Right cardiac atrium (tissue), 5 donors: ENCODE data around the gene NRP1. TPM values are rescaled to one million over a fixed set of nuclear protein-coding genes. Genes with fewer than 3 reads are reported as not detected.

Source experiments
- ATAC-seq, 2 donors: fragments of 200-7000 bp; cut with Tn5 transposase; one replicate each; pipeline versions ENCODE4 v1.8.0 to v1.9.1; 2020; ENCODE audit warnings: moderate library complexity in 2 of 2, mild to moderate bottlenecking in 1 of 2
- DNase-seq, 3 donors: peaks; one replicate each; pipeline ENCODE4 v3.0.0-alpha.2; 2020
- H3K27ac ChIP-seq: one replicate; pipeline ENCODE4 v1.5.1; 2013; ENCODE audit warnings: mild to moderate bottlenecking, low read length, control low read depth, moderate library complexity
- H3K27me3 ChIP-seq: one replicate; pipeline ENCODE4 v1.6.1; 2013; ENCODE audit not compliant: control insufficient read depth, insufficient read depth
- H3K4me1 ChIP-seq: one replicate; pipeline ENCODE4 v1.6.1; 2013; ENCODE audit warnings: low read length; ENCODE audit not compliant: control insufficient read depth, insufficient read depth
- H3K4me3 ChIP-seq: one replicate; pipeline ENCODE4 v1.5.1; 2013; ENCODE audit warnings: low read length, control low read depth
- H3K9me3 ChIP-seq: one replicate; pipeline ENCODE4 v1.6.1; 2013; ENCODE audit warnings: low read length; ENCODE audit not compliant: control insufficient read depth
- WGBS: extraction: QIAGEN DNeasy Blood & Tissue Kit; methylation state at CpG from one replicate; pipeline ENCODE4 v1.1.7; 2013; 5-methylcytosine and 5-hydroxymethylcytosine counted together
- intact Hi-C, 4 donors: fragments of 100-400 bp; cut with DNase I; formaldehyde crosslinking; loops; one replicate each; pipeline versions ENCODE4 v1.11.0 to v1.14.0; 2022 to 2023
- polyA plus RNA-seq: library from polyadenylated mRNA; stranded (reverse); fragments of 200-250 nt; gene quantifications from one replicate; pipeline ENCODE4 v1.2.3, GENCODE V29; 2013
- total RNA-seq, 4 donors: library from RNA; stranded (reverse); fragmentation: NEBNext Ultra II Directional; extraction: Animal tissue kit (Norgen Biotek cat#: 25700); gene quantifications; one replicate each; pipeline ENCODE4 v1.2.1, GENCODE V29; 2021
- donor health status: healthy with polysubstance abuse.
- donor health status: DM: no; HTN: yes; CAD: no.
- donor health status: DM: no; HTN: no; CAD: no.
- donor health status: DM: no; HTN: yes; CAD: no; lungs with severe emphysema.
- donor health status: DM: yes; HTN: yes; CAD: no.

NRP1 gene
- total and polyA plus RNA-seq, 5 donors: 37.7 to 98.8 (median 92.5) TPM

- ATAC-seq (no peak), DNase-seq (no peak)
- WGBS: 71% methylated on average over 8 of the region's 8 CpGs
- intact Hi-C loops: loop anchor here in 2 of 4 donors (5.0 to 10.0 kb wide), 4 partner anchors 69 to 1439 kb away; partner anchors contain the start of gene NRP1 (in 2 of the 2)
- no peak overlapping the region for H3K4me3 ChIP-seq
- no peaks in the 10 kb centered on the region for H3K27me3 ChIP-seq
- no peaks in the 10 kb centered on the region for H3K9me3 ChIP-seq
- peaks cover 9% of the 10 kb centered on the region for H3K4me1 ChIP-seq
- H3K27ac ChIP-seq: peak overlapping the region; percentile 71
Measured at GRCh38 chr10:33195608-33196376, 138.7 kb downstream of the NRP1 start.

DNA sequence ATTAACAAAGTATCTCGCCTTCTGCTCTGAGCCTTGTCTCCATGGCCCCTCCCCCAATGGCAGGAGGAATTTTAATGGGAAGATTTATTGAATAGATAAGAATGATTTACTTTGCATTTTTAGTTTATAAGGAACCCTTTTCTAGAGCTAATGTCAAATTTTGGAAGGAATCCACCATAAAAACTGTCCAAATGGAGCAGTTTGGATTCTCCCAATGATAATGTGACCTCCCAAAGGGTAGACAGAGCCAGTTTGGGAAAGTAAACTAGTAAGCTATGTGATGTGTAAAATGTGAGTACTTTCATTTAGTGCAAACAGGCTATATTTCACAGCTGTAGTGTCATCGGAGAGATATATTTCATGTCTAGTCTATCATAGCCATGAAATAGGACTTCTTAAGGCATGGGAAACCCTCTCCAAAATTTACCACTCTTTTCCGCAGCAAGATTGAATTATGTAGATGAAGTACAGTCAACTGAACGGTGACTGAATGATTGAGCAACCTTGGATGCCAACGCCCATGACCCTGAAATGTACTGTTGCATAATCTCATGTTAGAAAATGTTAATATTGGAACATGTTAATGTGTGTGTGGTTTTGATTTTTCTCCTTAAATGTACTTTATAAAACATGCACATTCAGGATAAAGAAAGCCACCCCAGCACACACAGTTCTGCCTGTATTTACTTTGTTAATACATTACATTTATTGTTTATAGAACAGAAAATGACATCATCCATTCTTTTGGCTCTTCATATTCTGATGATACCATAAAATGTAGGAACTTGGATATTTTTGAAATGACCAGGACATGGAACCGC lies 140.6 kb downstream of the NRP1 start:
- no peak overlapping the region for H3K27ac ChIP-seq
- ATAC-seq: peak; percentile 53 to 59
- 46% methylated on average over 6 of the region's 6 CpGs for WGBS
- H3K4me1 ChIP-seq: peaks cover 9% of the 10 kb centered on the region
- intact Hi-C loops: loop anchor here in 3 of 4 donors (5.0 to 10.0 kb wide), 4 partner anchors 71 to 1441 kb away; partner anchors contain the start of gene NRP1 (in 2 of the 3)
- no peaks in the 10 kb centered on the region for H3K9me3 ChIP-seq
- H3K4me3 ChIP-seq: no peak overlapping the region
- DNase-seq: peak in 1 of 3 donors; percentile 65
- no peaks in the 10 kb centered on the region for H3K27me3 ChIP-seq

DNA sequence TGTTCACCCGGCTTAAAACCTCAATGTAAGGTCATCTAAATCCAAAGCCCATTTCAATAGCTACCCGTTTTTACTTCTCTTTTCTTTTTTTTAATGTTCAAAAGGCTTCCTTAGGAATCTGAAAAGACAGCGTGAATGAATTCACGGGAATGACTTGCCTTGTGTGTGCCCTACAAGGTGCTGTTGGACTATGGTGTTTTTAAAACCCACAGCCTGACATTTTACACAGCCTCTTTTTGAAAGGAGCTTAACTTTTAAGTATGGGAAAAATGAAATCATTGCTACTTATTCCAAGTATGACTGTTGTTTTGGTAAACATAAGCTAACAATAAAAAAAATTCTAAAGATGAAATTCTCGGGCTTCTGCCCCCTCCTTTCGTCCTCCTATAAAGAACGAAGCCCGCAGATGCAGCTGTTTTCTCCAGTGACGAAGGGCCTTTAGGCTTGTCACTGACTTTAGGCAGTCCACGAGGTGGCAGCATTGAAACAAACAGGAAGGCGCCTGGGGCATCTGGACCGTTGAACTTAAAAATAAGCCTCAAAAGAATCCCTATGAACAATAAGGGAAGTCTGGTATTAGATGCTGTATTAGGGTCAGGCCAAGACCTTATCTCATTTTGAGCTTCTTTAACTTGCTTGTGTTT lies 141.3 kb downstream of the NRP1 start:
- H3K4me1 ChIP-seq: peaks cover 9% of the 10 kb centered on the region
- H3K9me3 ChIP-seq: no peaks in the 10 kb centered on the region
- H3K4me3 ChIP-seq: no peak overlapping the region
- DNase-seq (peak; percentile 85 to 92 (median 88)), ATAC-seq (peak; percentile 84 to 89)
- WGBS: 21% methylated on average over 12 of the region's 12 CpGs
- H3K27me3 ChIP-seq: no peaks in the 10 kb centered on the region
- peak overlapping the region; percentile 43 for H3K27ac ChIP-seq
- intact Hi-C loops: loop anchor here in 3 of 4 donors (5.0 to 10.0 kb wide), 4 partner anchors 72 to 1442 kb away; partner anchors contain the start of gene NRP1 (in 2 of the 3)

- H3K9me3 ChIP-seq: no peaks in the 10 kb centered on the region
- H3K27me3 ChIP-seq: no peaks in the 10 kb centered on the region
- DNase-seq (no peak), ATAC-seq (no peak)
- H3K27ac ChIP-seq: no peak overlapping the region
- H3K4me3 ChIP-seq: no peak overlapping the region
- H3K4me1 ChIP-seq: peaks cover 9% of the 10 kb centered on the region
- 83% methylated on average over 5 of the region's 5 CpGs for WGBS
- intact Hi-C loops: loop anchor here in 3 of 4 donors (5.0 to 10.0 kb wide), 4 partner anchors 73 to 1443 kb away; partner anchors contain the start of gene NRP1 (in 2 of the 3)
Measured at GRCh38 chr10:33192190-33192589, 142.3 kb downstream of the NRP1 start.

DNA sequence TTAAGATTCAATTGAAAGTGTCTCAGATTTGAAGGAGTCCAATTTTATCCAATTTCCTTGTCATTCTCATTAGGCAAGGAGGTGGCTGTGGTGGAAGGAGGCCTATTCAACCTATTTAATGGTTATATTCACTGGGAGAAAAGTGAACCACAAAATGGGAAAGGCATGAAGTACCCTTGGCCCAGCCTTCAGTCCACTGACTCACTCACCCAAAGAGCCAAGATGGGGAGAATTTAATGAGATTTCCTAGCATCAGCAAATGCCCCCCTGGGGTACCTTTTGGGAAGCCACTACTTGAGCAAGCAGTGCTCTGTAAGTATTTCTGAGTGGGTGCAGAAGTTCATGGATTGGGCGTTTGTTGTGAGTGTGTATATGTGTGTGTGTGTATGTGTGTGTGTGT lies 144.1 kb downstream of the NRP1 start:
- H3K4me1 ChIP-seq: peaks cover under 1% of the 10 kb centered on the region
- intact Hi-C loops: loop anchor here in 3 of 4 donors (5.0 to 10.0 kb wide), 4 partner anchors 74 to 1444 kb away; partner anchors contain the start of gene NRP1 (in 2 of the 3)
- WGBS: 85% methylated on average over 1 of the region's 1 CpG
- no peaks in the 10 kb centered on the region for H3K9me3 ChIP-seq
- ATAC-seq: no peak
- no peak overlapping the region for H3K27ac ChIP-seq
- no peaks in the 10 kb centered on the region for H3K27me3 ChIP-seq
- H3K4me3 ChIP-seq: no peak overlapping the region
- no peak for DNase-seq

DNA sequence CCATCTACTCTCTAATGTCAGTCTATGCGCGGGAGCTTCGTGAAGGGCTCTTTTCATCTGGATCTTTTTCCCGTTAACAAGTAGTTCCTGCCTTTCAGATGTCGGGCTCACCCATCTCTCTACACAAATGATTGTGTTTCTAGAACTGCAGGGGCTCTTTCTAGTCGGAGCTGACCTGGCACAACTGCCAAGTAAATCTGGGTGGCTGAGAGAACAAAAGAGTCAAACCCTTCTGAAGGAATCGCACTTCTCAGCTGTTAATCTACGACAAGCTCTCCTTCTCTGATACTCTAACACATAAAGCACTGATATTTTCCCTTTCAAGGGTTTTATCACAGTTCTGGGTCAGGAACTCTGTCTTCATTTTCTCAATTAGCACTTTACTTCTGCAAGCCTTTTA lies 144.7 kb downstream of the NRP1 start:
- Histone ChIP-seq H3K9me3 (no peaks in the 10 kb centered on the region), H3K4me3 (no peak overlapping the region), H3K4me1 (no peaks in the 10 kb centered on the region), H3K27me3 (no peaks in the 10 kb centered on the region), H3K27ac (no peak overlapping the region)
- DNase-seq: no peak
- intact Hi-C loops: loop anchor here in 3 of 4 donors (5.0 to 10.0 kb wide), 4 partner anchors 75 to 1445 kb away; partner anchors contain the start of gene NRP1 (in 2 of the 3)
- no peak for ATAC-seq
- WGBS: 72% methylated on average over 8 of the region's 8 CpGs

GRCh38 chr10:33189363-33189762 lies 145.1 kb downstream of the NRP1 start:
- Histone ChIP-seq H3K9me3 (no peaks in the 10 kb centered on the region), H3K27me3 (no peaks in the 10 kb centered on the region), H3K27ac (peak overlapping the region; percentile 23), H3K4me3 (no peak overlapping the region), H3K4me1 (no peaks in the 10 kb centered on the region)
- WGBS: 89% methylated on average over 6 of the region's 6 CpGs
- intact Hi-C loops: no loop called here
- DNase-seq (no peak), ATAC-seq (no peak)

- Histone ChIP-seq H3K4me1 (no peaks in the 10 kb centered on the region), H3K4me3 (no peak overlapping the region), H3K9me3 (no peaks in the 10 kb centered on the region), H3K27me3 (no peaks in the 10 kb centered on the region), H3K27ac (no peak overlapping the region)
- intact Hi-C loops: no loop called here
- DNase-seq (no peak), ATAC-seq (no peak)
- WGBS: 78% methylated on average over 9 of the region's 9 CpGs
Measured at GRCh38 chr10:33187427-33187999, 147.0 kb downstream of the NRP1 start.

GRCh38 chr10:33186150-33186549 lies 148.3 kb downstream of the NRP1 start:
- no peaks in the 10 kb centered on the region for H3K9me3 ChIP-seq
- no peaks in the 10 kb centered on the region for H3K27me3 ChIP-seq
- no peak for ATAC-seq
- WGBS: 78% methylated on average over 7 of the region's 7 CpGs
- H3K27ac ChIP-seq: no peak overlapping the region
- intact Hi-C loops: no loop called here
- no peak overlapping the region for H3K4me3 ChIP-seq
- H3K4me1 ChIP-seq: no peaks in the 10 kb centered on the region
- no peak for DNase-seq

DNA sequence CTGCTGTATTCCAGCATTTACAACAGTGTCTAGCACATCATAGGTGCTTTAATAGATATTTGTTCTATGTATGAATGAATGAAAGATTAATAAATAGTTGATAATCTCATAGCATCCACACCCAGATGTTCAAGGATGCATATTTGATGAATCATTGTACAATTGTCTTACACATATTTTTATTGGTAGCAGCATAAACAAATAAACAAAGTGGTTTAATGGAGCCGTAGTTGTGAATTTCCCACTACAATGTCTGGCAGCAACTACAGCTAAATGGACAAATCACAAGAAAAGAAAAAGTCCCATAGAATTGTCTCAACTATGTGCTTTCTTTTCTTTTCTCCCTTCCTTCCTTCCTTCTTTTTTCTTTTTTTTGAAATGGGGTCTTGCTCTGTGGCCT lies 150.8 kb downstream of the NRP1 start:
- 61% methylated on average over 1 of the region's 1 CpG for WGBS

More for the DNA sequence above, 150.8 kb downstream of the NRP1 start:
- ATAC-seq (no peak), DNase-seq (no peak)
- Histone ChIP-seq H3K27me3 (no peaks in the 10 kb centered on the region), H3K9me3 (no peaks in the 10 kb centered on the region), H3K27ac (no peak overlapping the region), H3K4me3 (no peak overlapping the region), H3K4me1 (no peaks in the 10 kb centered on the region)
- intact Hi-C loops: no loop called here
